ENCODE measurements around the gene PLEKHA4. TPM values are rescaled to one million over a fixed set of nuclear protein-coding genes. Genes with fewer than 3 reads are reported as not detected.

PLEKHA4 gene
- total and polyA plus RNA-seq, 9 of the 15 experiments (the other 6 are each of a cell fraction or from before 2014, with no cell fraction given), result 0.07 to 30.8 (median 11.4) TPM

- no peak overlapping the region for H3K4me2 ChIP-seq (ENCODE audit: insufficient read depth, low read length)
- peaks cover 36% of the 10 kb centered on the region; the same call in 1 of the 3 replicates for H3K36me3 ChIP-seq (ENCODE audit: control insufficient read depth, insufficient read depth, low read length)
- WGBS (ENCODE audit: insufficient coverage, low coverage, missing lambda C conversion rate), result 73% methylated on average over 5 of the region's 5 CpGs
- H2AFZ ChIP-seq (ENCODE audit: low read depth, low read length), result no peak overlapping the region
- 0 out of 2 replicates have a peak, but pooled peaks cover 3% of the 10 kb centered on the region for H4K20me1 ChIP-seq (replicated peaks; ENCODE audit: control insufficient read depth, insufficient read depth, low read length)
- BruUV-seq (replicated peaks), result no TSS peak
- in situ Hi-C loops (cut with MboI), result no loop called here
- intact Hi-C loops (cut with micrococcal nuclease), result no loop called here
- peak overlapping the region; percentile 72; the same call in 2 of the 3 replicates for H3K27ac ChIP-seq (ENCODE audit: extremely low read depth, low read depth, low read length)
- H3K27me3 ChIP-seq (ENCODE audit: control insufficient read depth in 2 of 2, insufficient read depth in 2 of 2, low read length in 2 of 2), result no peaks in the 10 kb centered on the region
- no peaks in the 10 kb centered on the region for H3K9me3 ChIP-seq (replicated peaks; ENCODE audit: control insufficient read depth, insufficient read depth, low read depth, low read length)
- ATAC-seq (no peak), DNase-seq (ENCODE audit: extremely low read depth in 1 of 4, low spot score in 3 of 4) (peak; percentile 4 to 79 (median 58)), FAIRE-seq (no peak)
- peaks cover 53% of the 10 kb centered on the region for H3K79me2 ChIP-seq (ENCODE audit: control insufficient read depth, insufficient read depth, low read length)
- H3K4me1 ChIP-seq (replicated peaks in 1 of 2; ENCODE audit: control insufficient read depth in 2 of 2, insufficient read depth in 2 of 2, low read length in 2 of 2), result peaks cover 24 to 45% of the 10 kb centered on the region in 2 experiments
- ChIA-PET POLR2A (interaction anchor here (0.7 to 2.1 kb wide), 9 partner anchors 8 to 159 kb away, joined by 3 to 14 read pairs (median 4); partner anchors contain the start of genes FTL and IZUMO1), CTCF (ENCODE audit: low intra/inter-chr PET ratio) (no interaction called here)
- H3K9me1 ChIP-seq (ENCODE audit: control insufficient read depth, insufficient read depth, low read length), result peaks cover 3% of the 10 kb centered on the region
- no peak overlapping the region for H3K9ac ChIP-seq (ENCODE audit: insufficient read depth in 1 of 2, low read depth in 2 of 2, low read length in 2 of 2)
- H3K4me3 ChIP-seq, result no peak overlapping the region
- TF ChIP-seq ZFX (CRISPR knock-in tag; IDR thresholded peaks at IDR 0.05) (0 out of 2 replicates have a peak, but pooled peaks have one; percentile 11), NR2C1 (IDR thresholded peaks at IDR 0.05) (peak; percentile 26; the same call in 1 of the 2 replicates), NR2C1 (tag; IDR thresholded peaks at IDR 0.05) (no peak; the same call in 1 of the 2 replicates), ZNF644 (tag; IDR thresholded peaks at IDR 0.05; ENCODE audit: low read depth) (peak; percentile 28; the same call in 1 of the 2 replicates), AFF1 (IDR thresholded peaks at IDR 0.05; ENCODE audit: low read depth in 1 of 2, partially characterized antibody in 2 of 2) (peak in 1 of 2 experiments; percentile 99), CHD1 (IDR thresholded peaks at IDR 0.05; ENCODE audit: low read length) (no peak), ZNF143 (CRISPR knock-in tag; IDR thresholded peaks at IDR 0.05) (peak; percentile 98), SIX5 (IDR thresholded peaks at IDR 0.05; ENCODE audit: borderline replicate concordance in 1 of 2, insufficient read depth in 1 of 2, low read depth in 1 of 2, low read length in 2 of 2) (peak; percentile 98), CREM (IDR thresholded peaks at IDR 0.05; ENCODE audit: low read depth) (peak; percentile 56; the same call in 1 of the 2 replicates), ETS1 (conservative IDR thresholded peaks at IDR 0.05; ENCODE audit: control insufficient read depth, low read depth, low read length) (peak; percentile 96), TAF1 (IDR thresholded peaks at IDR 0.05; ENCODE audit: control insufficient read depth, extremely low read depth, insufficient read depth, low read length, severe bottlenecking) (no peak), ZNF766 (CRISPR knock-in tag; conservative IDR thresholded peaks at IDR 0.05) (peak; percentile 88), HCFC1 (IDR thresholded peaks at IDR 0.05; ENCODE audit: low read depth, low read length) (peak; percentile 98), MBD2 (IDR thresholded peaks at IDR 0.05; ENCODE audit: borderline replicate concordance, low read depth) (peak; percentile 60; the same call in 1 of the 2 replicates), ZFPM2 (CRISPR knock-in tag; IDR thresholded peaks at IDR 0.05) (no peak), ZNF197 (CRISPR knock-in tag; IDR thresholded peaks at IDR 0.05; ENCODE audit: low read depth) (0 out of 2 replicates have a peak, but pooled peaks have one; percentile 67)
Observed at GRCh38 chr19:48806518-48806817, 61.9 kb downstream of the PLEKHA4 start.
